Measurements from ENCODE around the gene PPP4C.

Gene PPP4C

GRCh38 chr16:30076276-30076791, 540 bp downstream of the PPP4C start:
- no peak for TF ChIP-seq CTCF (IDR thresholded peaks at IDR 0.05; ENCODE audit: control extremely low read depth, extremely low read depth, low read depth, missing control alignments)
- CTCF ChIA-PET: interaction anchor here (1.1 to 10.9 kb wide), 2 partner anchors 9 to 15 kb away, joined by 7 to 102 read pairs; partner anchors contain the start of gene TBX6
- no peak for DNase-seq (ENCODE audit: extremely low spot score)
- POLR2A ChIA-PET: interaction anchor here (2.9 kb wide), 1 partner anchor 11 kb away, joined by 11 read pairs; the partner anchor contains the start of gene ALDOA

- POLR2A ChIA-PET: interaction anchor here (0.9 to 2.9 kb wide), 2 partner anchors 9 to 12 kb away, joined by 3 to 11 read pairs; partner anchors contain the start of gene ALDOA
- no peak for TF ChIP-seq CTCF (IDR thresholded peaks at IDR 0.05; ENCODE audit: control extremely low read depth, extremely low read depth, low read depth, missing control alignments)
- DNase-seq (ENCODE audit: extremely low spot score): no peak
- CTCF ChIA-PET: interaction anchor here (10.9 kb wide), 1 partner anchor 14 kb away, joined by 102 read pairs; the partner anchor contains the start of gene TBX6
Measured at GRCh38 chr16:30077656-30078055, 1.9 kb downstream of the PPP4C start.

GRCh38 chr16:30078744-30079143, 3.0 kb downstream of the PPP4C start:
- ChIA-PET POLR2A (interaction anchor here (1.1 to 1.5 kb wide), 2 partner anchors 13 kb away, joined by 5 to 6 read pairs; partner anchors contain the start of genes ALDOA and TBX6), CTCF (interaction anchor here (1.0 to 10.9 kb wide), 4 partner anchors 10 to 56 kb away, joined by 3 to 102 read pairs (median 4); partner anchors contain the start of gene TBX6)
- DNase-seq (ENCODE audit: extremely low spot score): no peak
- no peak for TF ChIP-seq CTCF (IDR thresholded peaks at IDR 0.05; ENCODE audit: control extremely low read depth, extremely low read depth, low read depth, missing control alignments)

GRCh38 chr16:30079480-30079879, 3.7 kb downstream of the PPP4C start:
- ChIA-PET POLR2A (interaction anchor here (0.7 to 1.5 kb wide), 4 partner anchors 11 to 14 kb away, joined by 3 to 6 read pairs (median 4); partner anchors contain the start of genes ALDOA and TBX6), CTCF (interaction anchor here (1.5 to 10.9 kb wide), 3 partner anchors 11 to 26 kb away, joined by 3 to 102 read pairs (median 5); partner anchors contain the start of gene TBX6)
- DNase-seq (ENCODE audit: extremely low spot score): no peak
- no peak for TF ChIP-seq CTCF (IDR thresholded peaks at IDR 0.05; ENCODE audit: control extremely low read depth, extremely low read depth, low read depth, missing control alignments)

GRCh38 chr16:30082545-30083090, 6.8 kb downstream of the PPP4C start:
- CTCF ChIA-PET: interaction anchor here (10.9 kb wide), 1 partner anchor 9 kb away, joined by 102 read pairs; the partner anchor contains the start of gene TBX6
- TF ChIP-seq CTCF (IDR thresholded peaks at IDR 0.05; ENCODE audit: control extremely low read depth, extremely low read depth, low read depth, missing control alignments): no peak
- no peak for DNase-seq (ENCODE audit: extremely low spot score)
- POLR2A ChIA-PET: interaction anchor here (1.2 kb wide), 1 partner anchor 9 kb away, joined by 6 read pairs; the partner anchor contains the start of gene TBX6

GRCh38 chr16:30083216-30084055, 7.6 kb downstream of the PPP4C start:
- ChIA-PET CTCF (interaction anchor here (10.9 kb wide), 1 partner anchor 8 kb away, joined by 102 read pairs; the partner anchor contains the start of gene TBX6), POLR2A (interaction anchor here (1.2 kb wide), 1 partner anchor 8 kb away, joined by 6 read pairs; the partner anchor contains the start of gene TBX6)
- DNase-seq (ENCODE audit: extremely low spot score): no peak
- no peak for TF ChIP-seq CTCF (IDR thresholded peaks at IDR 0.05; ENCODE audit: control extremely low read depth, extremely low read depth, low read depth, missing control alignments)
